Measurements from ENCODE around the gene LIN7C. TPM values are rescaled to one million over a fixed set of nuclear protein-coding genes. Genes with fewer than 3 reads are reported as not detected.

Gene LIN7C
- total RNA-seq, 1 donor from 2014 or later, result 21.8 TPM

DNA sequence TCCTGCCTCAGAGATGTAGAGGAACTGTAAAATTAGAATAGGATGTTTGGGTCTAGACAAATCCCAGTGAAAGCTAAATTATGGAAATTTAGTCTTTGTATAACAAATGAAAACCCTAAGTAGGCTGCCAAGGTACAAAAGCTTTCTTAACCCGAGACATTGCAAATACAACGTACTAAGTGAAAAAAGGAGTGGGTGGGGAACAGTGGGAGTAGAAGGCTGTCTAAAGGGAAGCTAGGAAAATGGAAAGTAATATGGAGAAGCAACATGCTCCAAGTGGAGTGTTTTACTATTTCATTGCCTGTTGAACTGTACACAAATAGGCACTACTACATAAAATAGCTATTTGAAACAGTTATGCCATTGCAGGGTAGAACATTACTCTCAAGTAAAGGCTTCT lies 6.8 kb upstream of the LIN7C start:
- peaks cover 3% of the 10 kb centered on the region for H3K4me1 Mint-ChIP-seq (ENCODE audit: unreplicated experiment)
- TF ChIP-seq, protein P1, sequence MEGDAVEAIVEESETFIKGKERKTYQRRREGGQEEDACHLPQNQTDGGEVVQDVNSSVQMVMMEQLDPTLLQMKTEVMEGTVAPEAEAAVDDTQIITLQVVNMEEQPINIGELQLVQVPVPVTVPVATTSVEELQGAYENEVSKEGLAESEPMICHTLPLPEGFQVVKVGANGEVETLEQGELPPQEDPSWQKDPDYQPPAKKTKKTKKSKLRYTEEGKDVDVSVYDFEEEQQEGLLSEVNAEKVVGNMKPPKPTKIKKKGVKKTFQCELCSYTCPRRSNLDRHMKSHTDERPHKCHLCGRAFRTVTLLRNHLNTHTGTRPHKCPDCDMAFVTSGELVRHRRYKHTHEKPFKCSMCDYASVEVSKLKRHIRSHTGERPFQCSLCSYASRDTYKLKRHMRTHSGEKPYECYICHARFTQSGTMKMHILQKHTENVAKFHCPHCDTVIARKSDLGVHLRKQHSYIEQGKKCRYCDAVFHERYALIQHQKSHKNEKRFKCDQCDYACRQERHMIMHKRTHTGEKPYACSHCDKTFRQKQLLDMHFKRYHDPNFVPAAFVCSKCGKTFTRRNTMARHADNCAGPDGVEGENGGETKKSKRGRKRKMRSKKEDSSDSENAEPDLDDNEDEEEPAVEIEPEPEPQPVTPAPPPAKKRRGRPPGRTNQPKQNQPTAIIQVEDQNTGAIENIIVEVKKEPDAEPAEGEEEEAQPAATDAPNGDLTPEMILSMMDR (IDR thresholded peaks at IDR 0.05), result no peak
- no peak overlapping the region for H3K4me3 Mint-ChIP-seq (ENCODE audit: unreplicated experiment)
- no peak overlapping the region for H3K27ac Mint-ChIP-seq (ENCODE audit: unreplicated experiment)
- DNase-seq (ENCODE audit: extremely low spot score, unreplicated experiment), result no peak
- peaks cover 6% of the 10 kb centered on the region for H3K9me3 Mint-ChIP-seq (ENCODE audit: unreplicated experiment)
- peaks cover 9% of the 10 kb centered on the region for H3K27me3 Mint-ChIP-seq (ENCODE audit: unreplicated experiment)
- H3K36me3 Mint-ChIP-seq (ENCODE audit: unreplicated experiment), result no peaks in the 10 kb centered on the region

DNA sequence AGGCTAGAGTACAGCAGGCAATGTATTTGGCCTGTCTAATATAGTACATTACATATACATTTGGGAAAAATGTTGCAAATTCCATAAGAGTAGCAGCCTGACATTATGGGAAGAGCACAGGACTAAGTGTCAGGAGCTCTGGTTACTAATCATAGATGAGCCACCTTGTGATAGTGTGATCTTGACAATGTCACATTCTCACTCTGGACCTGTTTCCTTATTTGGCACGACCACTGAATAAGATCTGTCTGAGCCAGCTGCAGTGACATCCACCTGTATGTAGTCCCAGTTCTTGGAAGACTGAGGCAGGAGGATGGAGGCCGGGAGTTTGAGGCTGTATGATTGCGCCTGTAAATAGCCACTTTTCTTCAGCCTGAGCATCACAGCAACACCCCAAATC lies 5.7 kb upstream of the LIN7C start:
- no peaks in the 10 kb centered on the region for H3K36me3 Mint-ChIP-seq (ENCODE audit: unreplicated experiment)
- DNase-seq (ENCODE audit: extremely low spot score, unreplicated experiment), result no peak
- H3K4me1 Mint-ChIP-seq (ENCODE audit: unreplicated experiment), result peaks cover 13% of the 10 kb centered on the region
- peaks cover 6% of the 10 kb centered on the region for H3K9me3 Mint-ChIP-seq (ENCODE audit: unreplicated experiment)
- H3K27me3 Mint-ChIP-seq (ENCODE audit: unreplicated experiment), result peaks cover 1% of the 10 kb centered on the region
- no peak overlapping the region for H3K27ac Mint-ChIP-seq (ENCODE audit: unreplicated experiment)
- TF ChIP-seq, protein P1 (IDR thresholded peaks at IDR 0.05), result no peak
- no peak overlapping the region for H3K4me3 Mint-ChIP-seq (ENCODE audit: unreplicated experiment)

DNA sequence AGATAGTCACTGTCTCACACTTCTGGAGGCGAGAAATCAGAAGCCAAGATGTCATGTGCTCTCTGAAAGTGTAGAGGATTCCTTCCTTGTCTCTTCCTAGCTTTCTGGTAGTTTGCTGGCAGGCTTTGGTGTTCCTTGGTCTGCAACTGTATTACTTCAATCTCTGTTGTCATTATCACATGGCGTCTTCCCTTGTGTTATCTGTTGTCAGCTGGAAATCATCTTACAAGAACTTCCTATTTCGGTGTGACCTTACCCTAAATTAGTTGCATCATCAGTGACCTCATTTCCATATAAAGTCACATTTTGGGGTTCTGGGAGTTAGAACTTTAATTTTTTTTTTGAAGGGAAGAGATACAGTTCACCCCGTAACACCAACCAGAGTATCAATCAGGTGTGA lies 3.3 kb upstream of the LIN7C start:
- TF ChIP-seq, protein P1 (IDR thresholded peaks at IDR 0.05), result no peak
- Mint-ChIP-seq H3K4me1 (ENCODE audit: unreplicated experiment) (peaks cover 26% of the 10 kb centered on the region), H3K27me3 (ENCODE audit: unreplicated experiment) (no peaks in the 10 kb centered on the region), H3K4me3 (ENCODE audit: unreplicated experiment) (no peak overlapping the region), H3K36me3 (ENCODE audit: unreplicated experiment) (no peaks in the 10 kb centered on the region), H3K27ac (ENCODE audit: unreplicated experiment) (no peak overlapping the region), H3K9me3 (ENCODE audit: unreplicated experiment) (no peaks in the 10 kb centered on the region)
- no peak for DNase-seq (ENCODE audit: extremely low spot score, unreplicated experiment)

DNA sequence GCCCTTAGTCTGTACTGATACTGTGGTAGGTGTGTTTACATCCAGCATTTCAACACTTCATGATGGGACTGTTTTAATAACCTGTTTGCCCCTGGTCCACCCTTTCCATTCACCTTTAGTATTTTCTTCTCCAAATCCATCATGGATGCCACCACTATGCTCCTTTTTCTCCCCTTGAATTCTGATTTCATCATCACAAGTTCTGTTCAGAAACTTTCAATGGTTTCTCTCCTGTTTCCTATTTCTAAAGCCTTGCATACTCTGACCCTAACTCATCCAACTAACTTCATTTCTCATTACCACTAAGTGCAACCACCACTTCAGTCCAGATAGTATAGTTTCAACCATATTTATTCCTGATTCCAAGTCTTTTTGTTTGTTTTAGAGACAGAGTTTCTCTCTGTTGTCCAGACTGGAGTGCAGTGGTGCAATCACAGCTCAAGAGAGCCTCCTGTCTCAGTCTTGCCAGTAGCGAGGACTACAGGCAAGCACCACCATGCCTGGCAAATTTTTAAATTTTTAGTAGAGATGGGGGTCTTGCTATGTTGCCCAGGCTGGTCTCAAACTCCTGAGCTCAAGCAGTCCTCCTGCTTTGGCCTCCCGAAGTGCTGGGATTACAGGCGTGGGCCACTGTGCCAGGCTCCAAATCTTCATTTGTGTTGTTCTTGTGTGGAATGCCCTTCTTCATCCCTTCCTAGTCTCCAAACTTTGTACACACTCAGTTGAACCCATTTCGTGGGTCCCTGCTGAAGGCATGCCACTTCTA lies 1.2 kb upstream of the LIN7C start:
- peaks cover 31% of the 10 kb centered on the region for H3K4me1 Mint-ChIP-seq (ENCODE audit: unreplicated experiment)
- H3K27me3 Mint-ChIP-seq (ENCODE audit: unreplicated experiment), result no peaks in the 10 kb centered on the region
- H3K9me3 Mint-ChIP-seq (ENCODE audit: unreplicated experiment), result no peaks in the 10 kb centered on the region
- TF ChIP-seq, protein P1 (IDR thresholded peaks at IDR 0.05), result no peak
- peaks cover 3% of the 10 kb centered on the region for H3K36me3 Mint-ChIP-seq (ENCODE audit: unreplicated experiment)
- H3K27ac Mint-ChIP-seq (ENCODE audit: unreplicated experiment), result peak overlapping the region; percentile 98
- no peak for DNase-seq (ENCODE audit: extremely low spot score, unreplicated experiment)
- H3K4me3 Mint-ChIP-seq (ENCODE audit: unreplicated experiment), result peak overlapping the region; percentile 100

DNA sequence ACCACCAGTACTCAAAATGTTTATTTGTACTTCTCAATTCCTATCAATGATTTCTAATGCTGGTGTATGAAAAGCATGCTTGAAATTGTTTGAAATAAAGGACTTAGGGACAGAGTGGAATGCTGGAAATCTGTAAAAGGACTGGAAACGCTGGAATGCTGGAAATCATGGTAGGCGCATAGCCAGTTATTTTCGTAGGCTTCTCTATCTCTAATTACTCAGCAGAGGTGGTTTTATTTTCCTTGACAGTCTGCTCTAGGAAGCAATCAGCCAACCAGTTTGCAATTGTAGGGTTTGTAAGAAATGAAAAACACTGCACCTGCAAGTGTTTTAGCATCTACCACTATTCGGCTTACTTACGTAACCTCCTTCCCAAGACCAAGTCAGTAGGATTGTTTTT lies 788 bp downstream of the LIN7C start:
- peak overlapping the region; percentile 100 for H3K4me3 Mint-ChIP-seq (ENCODE audit: unreplicated experiment)
- TF ChIP-seq, protein P1 (IDR thresholded peaks at IDR 0.05), result no peak
- no peak for DNase-seq (ENCODE audit: extremely low spot score, unreplicated experiment)
- peaks cover 10% of the 10 kb centered on the region for H3K36me3 Mint-ChIP-seq (ENCODE audit: unreplicated experiment)
- H3K27me3 Mint-ChIP-seq (ENCODE audit: unreplicated experiment), result no peaks in the 10 kb centered on the region
- peaks cover 38% of the 10 kb centered on the region for H3K4me1 Mint-ChIP-seq (ENCODE audit: unreplicated experiment)
- H3K27ac Mint-ChIP-seq (ENCODE audit: unreplicated experiment), result peak overlapping the region; percentile 98
- H3K9me3 Mint-ChIP-seq (ENCODE audit: unreplicated experiment), result no peaks in the 10 kb centered on the region

All from osteocyte (in vitro differentiated cells).